Prostate gland (tissue), 2 donors: ENCODE results near the gene LRRC2.

Experiments used
- POLR2AphosphoS5 ChIP-seq: sonication (generic); formaldehyde crosslinking; IDR thresholded peaks from one replicate; pipeline ENCODE4 v1.6.1; 2017; ENCODE audit warnings: antibody characterized with exemption
- TF ChIP-seq, protein P1 (sequence below), 4 experiments: fragments of 200-600 bp in 2 of 4; fragments of 450-650 bp in 2 of 4; sonication (generic) in 2 of 4; IDR thresholded peaks; 1 replicate in 3 of 4; 2 replicates in 1 of 4; pipeline ENCODE4 v1.5.1; 2016 to 2019; ENCODE audit warnings: antibody characterized with exemption in 4 of 4, mild to moderate bottlenecking in 2 of 4, moderate library complexity in 2 of 4

DNA sequence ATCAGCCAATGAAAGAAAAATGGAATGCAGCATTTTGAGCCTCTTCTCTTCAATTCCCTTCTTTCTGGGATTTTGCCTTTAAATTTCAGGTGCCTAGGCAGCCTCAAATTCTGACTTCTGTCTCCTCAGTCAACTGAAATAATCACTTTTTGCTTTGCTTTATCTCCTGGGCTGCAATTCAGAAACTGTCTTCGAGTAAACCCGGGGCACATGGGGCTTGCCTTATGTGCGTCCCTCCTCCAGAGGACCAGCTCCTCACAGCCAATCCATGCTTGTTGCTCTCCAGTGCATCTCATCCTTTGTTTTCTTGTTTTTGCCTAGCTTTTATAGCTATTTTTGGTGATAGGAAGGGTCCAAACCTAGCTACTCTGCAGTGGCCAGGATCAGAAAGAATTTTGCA, 59.6 kb downstream of the LRRC2 start:
- TF ChIP-seq, protein P1, sequence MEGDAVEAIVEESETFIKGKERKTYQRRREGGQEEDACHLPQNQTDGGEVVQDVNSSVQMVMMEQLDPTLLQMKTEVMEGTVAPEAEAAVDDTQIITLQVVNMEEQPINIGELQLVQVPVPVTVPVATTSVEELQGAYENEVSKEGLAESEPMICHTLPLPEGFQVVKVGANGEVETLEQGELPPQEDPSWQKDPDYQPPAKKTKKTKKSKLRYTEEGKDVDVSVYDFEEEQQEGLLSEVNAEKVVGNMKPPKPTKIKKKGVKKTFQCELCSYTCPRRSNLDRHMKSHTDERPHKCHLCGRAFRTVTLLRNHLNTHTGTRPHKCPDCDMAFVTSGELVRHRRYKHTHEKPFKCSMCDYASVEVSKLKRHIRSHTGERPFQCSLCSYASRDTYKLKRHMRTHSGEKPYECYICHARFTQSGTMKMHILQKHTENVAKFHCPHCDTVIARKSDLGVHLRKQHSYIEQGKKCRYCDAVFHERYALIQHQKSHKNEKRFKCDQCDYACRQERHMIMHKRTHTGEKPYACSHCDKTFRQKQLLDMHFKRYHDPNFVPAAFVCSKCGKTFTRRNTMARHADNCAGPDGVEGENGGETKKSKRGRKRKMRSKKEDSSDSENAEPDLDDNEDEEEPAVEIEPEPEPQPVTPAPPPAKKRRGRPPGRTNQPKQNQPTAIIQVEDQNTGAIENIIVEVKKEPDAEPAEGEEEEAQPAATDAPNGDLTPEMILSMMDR (IDR thresholded peaks at IDR 0.05) = no peak
- TF ChIP-seq POLR2AphosphoS5 = no peak
